Stimulated activated CD8-positive, alpha-beta memory T cell treated with anti-CD3 and anti-CD28 coated beads, Interleukin-15, amount 100 ng/mL, for 4 hours (primary cell): Measurements from ENCODE around the gene ANKHD1.

Source experiments
- DNase-seq, 2 donors: peaks; one replicate each; pipeline ENCODE4 v3.0.0-alpha.2; 2020; ENCODE audit warnings: low read depth in 2 of 2

Gene ANKHD1, protein sequence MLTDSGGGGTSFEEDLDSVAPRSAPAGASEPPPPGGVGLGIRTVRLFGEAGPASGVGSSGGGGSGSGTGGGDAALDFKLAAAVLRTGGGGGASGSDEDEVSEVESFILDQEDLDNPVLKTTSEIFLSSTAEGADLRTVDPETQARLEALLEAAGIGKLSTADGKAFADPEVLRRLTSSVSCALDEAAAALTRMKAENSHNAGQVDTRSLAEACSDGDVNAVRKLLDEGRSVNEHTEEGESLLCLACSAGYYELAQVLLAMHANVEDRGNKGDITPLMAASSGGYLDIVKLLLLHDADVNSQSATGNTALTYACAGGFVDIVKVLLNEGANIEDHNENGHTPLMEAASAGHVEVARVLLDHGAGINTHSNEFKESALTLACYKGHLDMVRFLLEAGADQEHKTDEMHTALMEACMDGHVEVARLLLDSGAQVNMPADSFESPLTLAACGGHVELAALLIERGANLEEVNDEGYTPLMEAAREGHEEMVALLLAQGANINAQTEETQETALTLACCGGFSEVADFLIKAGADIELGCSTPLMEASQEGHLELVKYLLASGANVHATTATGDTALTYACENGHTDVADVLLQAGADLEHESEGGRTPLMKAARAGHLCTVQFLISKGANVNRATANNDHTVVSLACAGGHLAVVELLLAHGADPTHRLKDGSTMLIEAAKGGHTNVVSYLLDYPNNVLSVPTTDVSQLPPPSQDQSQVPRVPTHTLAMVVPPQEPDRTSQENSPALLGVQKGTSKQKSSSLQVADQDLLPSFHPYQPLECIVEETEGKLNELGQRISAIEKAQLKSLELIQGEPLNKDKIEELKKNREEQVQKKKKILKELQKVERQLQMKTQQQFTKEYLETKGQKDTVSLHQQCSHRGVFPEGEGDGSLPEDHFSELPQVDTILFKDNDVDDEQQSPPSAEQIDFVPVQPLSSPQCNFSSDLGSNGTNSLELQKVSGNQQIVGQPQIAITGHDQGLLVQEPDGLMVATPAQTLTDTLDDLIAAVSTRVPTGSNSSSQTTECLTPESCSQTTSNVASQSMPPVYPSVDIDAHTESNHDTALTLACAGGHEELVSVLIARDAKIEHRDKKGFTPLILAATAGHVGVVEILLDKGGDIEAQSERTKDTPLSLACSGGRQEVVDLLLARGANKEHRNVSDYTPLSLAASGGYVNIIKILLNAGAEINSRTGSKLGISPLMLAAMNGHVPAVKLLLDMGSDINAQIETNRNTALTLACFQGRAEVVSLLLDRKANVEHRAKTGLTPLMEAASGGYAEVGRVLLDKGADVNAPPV (N-terminal part only)

GRCh38 chr5:140401362-140402257 lies at the start of gene ANKHD1:
ANKHD1 (plus strand) TSS chr5:140401833; CDS start chr5:140401968, 135 bp downstream.
- peak; percentile 94 to 96 for DNase-seq

- DNase-seq: no peak
Observed at GRCh38 chr5:140355546-140355945, 46.1 kb upstream of the ANKHD1 start.

GRCh38 chr5:140356853-140357725 lies 44.5 kb upstream of the ANKHD1 start:
- no peak for DNase-seq

GRCh38 chr5:140357726-140358093 lies 43.9 kb upstream of the ANKHD1 start:
- peak; percentile 35 to 45 for DNase-seq

- DNase-seq: no peak
Observed at GRCh38 chr5:140358738-140359310, 42.8 kb upstream of the ANKHD1 start.

DNA sequence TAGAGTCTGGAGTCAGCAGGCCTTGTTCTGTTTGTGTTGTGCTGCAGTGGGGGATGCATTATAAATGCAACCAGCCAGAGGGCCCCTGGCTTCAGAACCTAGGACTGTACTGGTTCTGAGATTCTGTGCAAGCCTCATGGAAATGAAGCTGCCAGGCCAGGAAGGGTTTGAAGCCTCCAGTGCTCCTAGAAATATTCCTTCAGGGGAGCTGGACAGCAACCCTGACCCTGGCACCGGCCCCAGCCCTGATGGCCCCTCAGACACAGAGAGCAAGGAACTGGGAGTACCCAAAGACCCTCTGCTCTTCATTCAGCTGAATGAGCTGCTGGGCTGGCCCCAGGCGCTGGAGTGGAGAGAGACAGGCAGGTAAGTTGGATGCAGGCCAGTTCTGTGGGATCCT lies 41.5 kb upstream of the ANKHD1 start, which contains the start of gene SLC4A9:
SLC4A9 (plus strand) TSS at position 94 of the 400 bp plus-strand sequence; CDS start at position 137, 43 bp downstream.
- no peak for DNase-seq

DNA sequence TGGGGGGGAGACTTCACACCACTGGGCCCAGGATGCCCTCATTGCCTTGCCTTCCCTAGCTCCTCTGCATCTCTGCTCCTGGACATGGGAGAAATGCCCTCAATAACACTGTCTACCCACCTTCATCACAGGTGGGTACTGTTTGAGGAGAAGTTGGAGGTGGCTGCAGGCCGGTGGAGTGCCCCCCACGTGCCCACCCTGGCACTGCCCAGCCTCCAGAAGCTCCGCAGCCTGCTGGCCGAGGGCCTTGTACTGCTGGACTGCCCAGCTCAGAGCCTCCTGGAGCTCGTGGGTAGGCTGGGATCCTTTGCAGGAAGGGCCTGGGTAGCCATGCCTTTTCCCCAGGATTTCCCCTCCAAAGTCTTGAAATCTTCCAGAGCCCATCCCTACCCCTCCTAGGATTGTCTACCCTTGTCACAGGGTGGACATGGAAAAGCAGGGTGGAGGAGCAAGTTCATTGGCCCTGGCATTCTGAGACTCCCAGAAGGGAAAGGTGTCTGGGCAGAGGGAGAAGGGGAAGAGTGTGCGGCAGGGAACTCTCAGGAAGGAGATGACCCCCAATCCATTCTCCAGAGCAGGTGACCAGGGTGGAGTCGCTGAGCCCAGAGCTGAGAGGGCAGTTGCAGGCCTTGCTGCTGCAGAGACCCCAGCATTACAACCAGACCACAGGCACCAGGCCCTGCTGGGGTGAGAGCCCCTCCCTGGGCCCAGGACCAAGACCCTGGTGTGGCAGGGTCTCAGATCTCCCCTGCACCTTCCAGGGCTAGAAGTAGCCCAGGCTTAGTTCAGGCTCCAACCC lies 40.8 kb upstream of the ANKHD1 start:
- DNase-seq: no peak

DNA sequence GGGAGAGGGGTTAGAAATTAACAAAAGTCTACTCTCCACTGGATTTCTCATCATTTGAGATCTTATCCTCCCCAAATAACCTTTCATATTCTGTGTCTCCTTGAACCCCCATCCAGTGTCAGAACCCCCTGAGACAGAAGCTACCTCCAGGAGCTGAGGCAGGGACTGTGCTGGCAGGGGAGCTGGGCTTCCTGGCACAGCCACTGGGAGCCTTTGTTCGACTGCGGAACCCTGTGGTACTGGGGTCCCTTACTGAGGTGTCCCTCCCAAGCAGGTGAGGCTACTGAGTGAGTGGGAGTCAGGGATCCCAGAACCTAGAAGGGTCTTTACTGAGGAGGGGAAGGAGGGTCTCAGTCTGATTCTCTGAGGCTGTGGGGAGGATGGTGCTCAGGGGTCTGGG lies 39.7 kb upstream of the ANKHD1 start:
- no peak for DNase-seq

- DNase-seq: no peak
Observed at GRCh38 chr5:140362311-140362710, 39.3 kb upstream of the ANKHD1 start.

GRCh38 chr5:140362875-140363630 lies 38.6 kb upstream of the ANKHD1 start:
- DNase-seq: peak; percentile 49 to 65

DNA sequence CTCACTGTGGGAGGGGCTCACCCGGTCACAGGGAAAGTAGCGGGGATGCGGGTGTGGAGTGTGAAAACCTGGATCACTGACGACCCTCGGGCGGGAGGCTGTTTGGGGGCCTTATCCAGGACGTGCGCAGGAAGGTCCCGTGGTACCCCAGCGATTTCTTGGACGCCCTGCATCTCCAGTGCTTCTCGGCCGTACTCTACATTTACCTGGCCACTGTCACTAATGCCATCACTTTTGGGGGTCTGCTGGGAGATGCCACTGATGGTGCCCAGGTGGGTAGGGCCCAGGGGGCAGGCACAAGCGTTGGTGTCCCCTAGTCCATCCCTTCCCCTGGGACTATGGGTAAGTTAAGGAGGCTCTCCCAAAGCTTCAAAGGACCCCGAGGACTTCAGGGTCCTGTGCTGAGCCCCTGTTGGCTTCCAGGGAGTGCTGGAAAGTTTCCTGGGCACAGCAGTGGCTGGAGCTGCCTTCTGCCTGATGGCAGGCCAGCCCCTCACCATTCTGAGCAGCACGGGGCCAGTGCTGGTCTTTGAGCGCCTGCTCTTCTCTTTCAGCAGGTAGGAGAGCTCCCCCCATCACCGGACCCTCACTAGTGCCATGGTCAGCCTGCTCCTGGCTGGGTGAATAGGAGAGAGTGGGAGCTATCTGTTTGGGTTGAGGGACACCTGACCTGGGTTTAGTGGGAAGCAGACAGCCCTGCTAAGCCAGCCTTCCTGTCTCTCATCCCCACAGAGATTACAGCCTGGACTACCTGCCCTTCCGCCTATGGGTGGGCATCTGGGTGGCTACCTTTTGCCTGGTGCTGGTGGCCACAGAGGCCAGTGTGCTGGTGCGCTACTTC lies 37.8 kb upstream of the ANKHD1 start:
- DNase-seq: no peak

DNA sequence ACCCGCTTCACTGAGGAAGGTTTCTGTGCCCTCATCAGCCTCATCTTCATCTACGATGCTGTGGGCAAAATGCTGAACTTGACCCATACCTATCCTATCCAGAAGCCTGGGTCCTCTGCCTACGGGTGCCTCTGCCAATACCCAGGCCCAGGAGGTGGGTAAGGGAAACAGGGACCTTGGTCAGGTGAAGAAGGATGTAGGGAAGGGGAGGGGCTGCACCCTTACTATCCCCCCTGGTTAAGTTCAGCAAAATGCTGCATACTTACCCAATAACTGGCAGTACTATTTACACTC lies 37.2 kb upstream of the ANKHD1 start:
- no peak for DNase-seq

DNA sequence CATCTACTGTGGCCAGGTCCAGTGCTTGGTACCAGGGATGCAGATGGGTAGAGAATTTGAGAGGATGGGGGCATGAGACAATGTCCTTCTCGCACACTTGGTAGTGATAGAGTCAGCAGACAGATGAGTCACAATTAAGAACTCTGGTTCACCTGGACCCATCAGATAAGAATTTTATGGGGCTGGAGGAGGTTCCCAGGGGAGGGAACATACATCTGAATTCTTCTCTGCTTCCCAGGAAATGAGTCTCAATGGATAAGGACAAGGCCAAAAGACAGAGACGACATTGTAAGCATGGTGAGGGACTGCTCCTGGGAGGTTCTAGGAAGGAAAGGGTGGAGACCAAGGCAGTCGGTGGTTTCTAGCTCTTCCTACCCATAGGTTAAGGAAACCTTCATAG lies 36.4 kb upstream of the ANKHD1 start:
- DNase-seq: no peak

GRCh38 chr5:140365941-140366340 lies 35.7 kb upstream of the ANKHD1 start:
- DNase-seq: no peak

DNA sequence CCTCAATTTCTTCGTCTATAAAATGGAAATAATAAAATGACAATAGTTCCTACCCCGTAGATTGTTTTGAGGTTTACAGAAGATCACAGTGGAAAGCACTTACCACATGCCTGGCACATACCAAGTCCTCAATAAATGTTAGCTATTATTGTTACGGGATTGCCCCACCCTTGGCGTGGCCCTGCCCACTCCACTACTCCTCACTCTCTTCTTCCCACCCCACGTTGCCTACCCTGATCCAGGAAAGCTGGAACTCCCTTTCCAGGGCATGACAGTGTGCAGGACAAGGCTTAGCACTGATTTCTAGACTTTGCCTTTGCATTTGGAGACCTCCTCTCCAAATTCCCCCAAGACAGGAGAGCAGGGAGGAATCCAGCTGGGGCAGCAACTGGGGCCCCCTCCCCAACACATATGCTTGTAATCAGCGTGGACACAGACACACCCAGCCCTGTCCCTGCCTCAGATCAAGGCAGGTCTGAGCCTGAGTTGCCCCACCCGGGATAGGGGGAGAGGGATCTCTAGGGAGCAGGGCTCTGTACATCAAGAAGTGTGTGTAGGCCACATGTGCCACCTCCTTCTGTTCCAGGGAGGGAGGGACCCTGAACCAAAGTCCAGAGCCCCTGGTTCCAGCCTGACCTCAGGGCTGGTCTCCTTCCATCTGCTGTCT lies 34.9 kb upstream of the ANKHD1 start:
- DNase-seq: no peak

DNA sequence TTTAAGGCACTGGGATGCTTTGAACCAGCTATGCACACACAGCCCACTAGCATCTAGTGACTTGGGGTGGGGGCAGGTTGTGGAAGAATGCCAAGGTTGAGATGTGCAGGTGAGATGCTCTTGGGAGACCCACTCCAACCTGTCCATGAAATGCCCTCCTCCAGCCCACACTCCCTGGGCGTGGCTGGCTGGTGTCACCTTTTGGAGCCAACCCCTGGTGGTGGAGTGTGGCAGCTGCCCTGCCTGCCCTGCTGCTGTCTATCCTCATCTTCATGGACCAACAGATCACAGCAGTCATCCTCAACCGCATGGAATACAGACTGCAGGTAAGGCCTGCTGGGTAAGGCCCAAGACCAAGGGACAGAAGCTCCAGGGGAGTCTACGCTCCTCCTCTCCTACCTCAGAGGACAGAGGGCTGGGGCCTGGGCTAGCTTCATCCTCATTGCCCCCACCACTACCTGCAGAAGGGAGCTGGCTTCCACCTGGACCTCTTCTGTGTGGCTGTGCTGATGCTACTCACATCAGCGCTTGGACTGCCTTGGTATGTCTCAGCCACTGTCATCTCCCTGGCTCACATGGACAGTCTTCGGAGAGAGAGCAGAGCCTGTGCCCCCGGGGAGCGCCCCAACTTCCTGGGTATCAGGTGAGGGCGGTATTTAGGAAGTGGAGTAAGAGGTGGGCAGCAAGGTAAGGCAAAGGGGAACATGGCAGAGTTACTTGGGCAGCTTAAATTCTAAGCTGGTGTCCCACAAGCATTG lies 34.2 kb upstream of the ANKHD1 start:
- DNase-seq: no peak
